WTC11 (cell line): ENCODE measurements around the gene LRRC4. TPM values are rescaled to one million over a fixed set of nuclear protein-coding genes. Genes with fewer than 3 reads are reported as not detected.

Experiments used
- ATAC-seq: fragments of 200-7000 bp; cut with Tn5 transposase; 2 replicates; pipeline ENCODE4 v1.10.0; 2021; ENCODE audit warnings: mild to moderate bottlenecking, moderate library complexity
- CTCF ChIA-PET: fragments of 300-600 bp; sonication (Branson Sonifier 250); formaldehyde crosslinking; loops from one replicate; lab custom pipeline; 2021; ENCODE audit warnings: antibody characterized with exemption; lab: Charles Lee
- POLR2A ChIA-PET: fragments of 350-600 bp; sonication (Branson Sonifier 250); formaldehyde crosslinking; loops from one replicate; lab custom pipeline; 2021; ENCODE audit warnings: antibody characterized with exemption; lab: Charles Lee
- DNase-seq: peaks from one replicate; pipeline ENCODE4 v3.0.0; 2021; ENCODE audit warnings: low spot score
- H3K27ac Mint-ChIP-seq: 2 replicates; pipeline ENCODE4 v1.8.0; 2021; ENCODE audit warnings: mixed read lengths
- H3K27me3 Mint-ChIP-seq: 2 replicates; pipeline ENCODE4 v1.8.0; 2021; ENCODE audit warnings: low read depth, mild to moderate bottlenecking, moderate library complexity, mixed read lengths
- H3K36me3 Mint-ChIP-seq: 2 replicates; pipeline ENCODE4 v1.8.0; 2021; ENCODE audit warnings: mixed read lengths
- H3K4me1 Mint-ChIP-seq: 2 replicates; pipeline ENCODE4 v1.8.0; 2022; ENCODE audit warnings: mixed read lengths
- H3K4me3 Mint-ChIP-seq: 2 replicates; pipeline ENCODE4 v1.8.0; 2021; ENCODE audit warnings: mild to moderate bottlenecking, moderate library complexity, mixed read lengths
- H3K9me3 Mint-ChIP-seq: 2 replicates; pipeline ENCODE4 v1.8.0; 2021; ENCODE audit warnings: mixed read lengths
- ATF1 ChIP-seq: sonication (generic); formaldehyde crosslinking; IDR thresholded peaks from 2 replicates; pipeline ENCODE4 v1.8.1; 2023; ENCODE audit warnings: mild to moderate bottlenecking, moderate library complexity, missing genetic modification reagents
- ATF2 ChIP-seq: sonication (generic); formaldehyde crosslinking; IDR thresholded peaks from 2 replicates; pipeline ENCODE4 v1.8.1; 2022; ENCODE audit warnings: low read depth, missing genetic modification reagents, borderline replicate concordance
- CDX4 ChIP-seq: fragments of 250-450 bp; sonication (Bioruptor Pico); IDR thresholded peaks from 2 replicates; pipeline ENCODE4 v1.9.0; 2021; ENCODE audit warnings: moderate library complexity, mild to moderate bottlenecking, inconsistent platforms, borderline replicate concordance
- E2F5 ChIP-seq: sonication (generic); formaldehyde crosslinking; IDR thresholded peaks from 2 replicates; pipeline ENCODE4 v1.8.1; 2022; ENCODE audit warnings: mild to moderate bottlenecking, moderate library complexity, missing genetic modification reagents
- ERG ChIP-seq: fragments of 250-450 bp; sonication (Bioruptor Pico); IDR thresholded peaks from 2 replicates; pipeline ENCODE4 v1.8.0; 2021; ENCODE audit warnings: mild to moderate bottlenecking
- GRHL2 ChIP-seq: fragments of 250-450 bp; sonication (Bioruptor Pico); IDR thresholded peaks from 2 replicates; pipeline ENCODE4 v1.8.0; 2022; ENCODE audit warnings: mild to moderate bottlenecking, moderate library complexity; ENCODE audit not compliant: insufficient replicate concordance, severe bottlenecking
- GTF2I ChIP-seq: fragments of 250-450 bp; sonication (Bioruptor Pico); conservative IDR thresholded peaks from 2 replicates; pipeline ENCODE4 v1.4.0; 2021; ENCODE audit warnings: mild to moderate bottlenecking
- HMGA2 ChIP-seq: fragments of 250-450 bp; sonication (Bioruptor Pico); IDR thresholded peaks from 2 replicates; pipeline ENCODE4 v1.4.0; 2021; ENCODE audit warnings: mild to moderate bottlenecking, moderate library complexity
- JAZF1 ChIP-seq: fragments of 250-450 bp; sonication (Bioruptor Pico); IDR thresholded peaks from 2 replicates; pipeline ENCODE4 v1.9.0; 2021; ENCODE audit warnings: moderate library complexity, mild to moderate bottlenecking, inconsistent platforms
- NFYB ChIP-seq: sonication (generic); formaldehyde crosslinking; conservative IDR thresholded peaks from 2 replicates; pipeline ENCODE4 v1.8.0; 2022; ENCODE audit warnings: low read depth, missing genetic modification reagents
- NR3C1 ChIP-seq: sonication (generic); formaldehyde crosslinking; conservative IDR thresholded peaks from 2 replicates; pipeline ENCODE4 v1.8.1; 2023; ENCODE audit warnings: low read depth, mild to moderate bottlenecking, missing genetic modification reagents
- OVOL2 ChIP-seq: fragments of 250-450 bp; sonication (Bioruptor Pico); IDR thresholded peaks from 2 replicates; pipeline ENCODE4 v1.9.0; 2021; ENCODE audit warnings: mild to moderate bottlenecking, borderline replicate concordance
- USF1 ChIP-seq: sonication (generic); formaldehyde crosslinking; IDR thresholded peaks from 2 replicates; pipeline ENCODE4 v1.8.0; 2022; ENCODE audit warnings: mild to moderate bottlenecking, missing genetic modification reagents
- ZNF232 ChIP-seq: sonication (generic); formaldehyde crosslinking; IDR thresholded peaks from 2 replicates; pipeline ENCODE4 v1.8.0; 2022; ENCODE audit warnings: mild to moderate bottlenecking, missing genetic modification reagents
- ZNF416 ChIP-seq: fragments of 250-450 bp; sonication (Bioruptor Pico); IDR thresholded peaks from 2 replicates; pipeline ENCODE4 v1.9.0; 2021; ENCODE audit warnings: mild to moderate bottlenecking, inconsistent platforms
- total RNA-seq: library from RNA; stranded (reverse); gene quantifications from 3 replicates; pipeline ENCODE4 v1.2.3, GENCODE V29; 2021
- TF ChIP-seq, protein P1 (sequence below): sonication (generic); formaldehyde crosslinking; conservative IDR thresholded peaks from 2 replicates; pipeline ENCODE4 v1.8.1; 2022; ENCODE audit warnings: mild to moderate bottlenecking, missing genetic modification reagents
- TF ChIP-seq, protein P2 (sequence below): sonication (generic); formaldehyde crosslinking; IDR thresholded peaks from 2 replicates; pipeline ENCODE4 v1.8.1; 2023; ENCODE audit warnings: mild to moderate bottlenecking, missing genetic modification reagents
- TF ChIP-seq, protein P3 (sequence below): sonication (generic); formaldehyde crosslinking; IDR thresholded peaks from 2 replicates; pipeline ENCODE4 v1.8.1; 2023; ENCODE audit warnings: mild to moderate bottlenecking, missing genetic modification reagents
- TF ChIP-seq, protein P4 (sequence below): sonication (generic); formaldehyde crosslinking; conservative IDR thresholded peaks from 2 replicates; pipeline ENCODE4 v1.8.1; 2023; ENCODE audit warnings: mild to moderate bottlenecking, low read depth, missing genetic modification reagents, moderate library complexity

The LRRC4 gene
- total RNA-seq, 1 experiment from 2014 or later = 14.9 TPM

- H3K4me3 Mint-ChIP-seq = no peak overlapping the region
- DNase-seq (no peak), ATAC-seq (no peak)
- no peak overlapping the region for H3K27ac Mint-ChIP-seq
- H3K27me3 Mint-ChIP-seq = no peaks in the 10 kb centered on the region
- peaks cover 10% of the 10 kb centered on the region; the same call in 1 of the 2 replicates for H3K4me1 Mint-ChIP-seq
- ChIA-PET CTCF (interaction anchor here (0.6 to 2.6 kb wide), 5 partner anchors 14 to 282 kb away, joined by 3 to 19 read pairs (median 6); no protein-coding TSS in a partner anchor), POLR2A (no interaction called here)
- H3K9me3 Mint-ChIP-seq = no peaks in the 10 kb centered on the region
- TF ChIP-seq JAZF1 (no peak), ZNF416 (CRISPR knock-in tag) (no peak), ATF1 (CRISPR knock-in tag) (no peak), OVOL2 (CRISPR knock-in tag) (no peak)
- TF ChIP-seq, protein P1, sequence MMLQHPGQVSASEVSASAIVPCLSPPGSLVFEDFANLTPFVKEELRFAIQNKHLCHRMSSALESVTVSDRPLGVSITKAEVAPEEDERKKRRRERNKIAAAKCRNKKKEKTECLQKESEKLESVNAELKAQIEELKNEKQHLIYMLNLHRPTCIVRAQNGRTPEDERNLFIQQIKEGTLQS (CRISPR knock-in tag) = no peak
- no peaks in the 10 kb centered on the region; the same call in 1 of the 2 replicates for H3K36me3 Mint-ChIP-seq
Observed at GRCh38 chr7:128074336-128074735, 43.1 kb upstream of the LRRC4 start.

DNA sequence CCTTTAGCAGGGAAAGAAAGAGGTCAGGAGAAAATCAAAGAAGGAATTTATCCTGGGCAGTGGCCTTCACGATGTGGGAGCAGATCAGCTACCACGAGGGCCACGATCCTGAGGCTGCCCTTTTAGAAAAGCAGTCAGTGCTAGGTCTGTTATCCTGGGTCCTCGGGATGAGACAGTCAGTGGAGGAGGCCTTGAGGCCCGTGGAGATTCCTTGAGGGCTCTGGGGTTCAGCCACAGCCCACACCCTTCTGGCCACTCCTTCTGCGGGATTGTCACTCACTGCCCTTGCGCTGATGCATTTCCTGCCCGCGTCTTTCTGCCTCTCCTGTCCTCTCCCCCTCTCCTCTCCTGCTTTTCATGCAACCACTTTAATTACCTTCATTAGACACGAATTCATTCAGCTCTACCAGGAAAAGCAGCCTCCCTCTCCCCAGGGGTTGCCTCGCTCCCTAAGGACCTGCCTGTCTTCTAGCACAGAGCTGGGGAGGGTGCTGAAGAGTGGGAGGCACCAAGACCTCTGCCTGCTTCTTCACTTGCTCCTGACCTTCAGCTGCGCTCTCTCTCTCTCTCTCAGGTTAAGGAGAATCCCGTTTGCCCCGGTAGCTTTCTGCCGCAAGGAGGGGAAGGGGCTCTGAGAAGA is 42.6 kb upstream of the LRRC4 start:
- no peak for ATAC-seq
- no peaks in the 10 kb centered on the region for H3K27me3 Mint-ChIP-seq
- no peaks in the 10 kb centered on the region for H3K36me3 Mint-ChIP-seq
- no peak for DNase-seq
- H3K4me1 Mint-ChIP-seq = peaks cover 10% of the 10 kb centered on the region; the same call in 1 of the 2 replicates
- H3K27ac Mint-ChIP-seq = no peak overlapping the region; the same call in 1 of the 2 replicates
- no peaks in the 10 kb centered on the region for H3K9me3 Mint-ChIP-seq
- no peak for TF ChIP-seq CDX4
- TF ChIP-seq E2F5 (CRISPR knock-in tag) = no peak
- TF ChIP-seq NR3C1 = no peak
- TF ChIP-seq, protein P2, sequence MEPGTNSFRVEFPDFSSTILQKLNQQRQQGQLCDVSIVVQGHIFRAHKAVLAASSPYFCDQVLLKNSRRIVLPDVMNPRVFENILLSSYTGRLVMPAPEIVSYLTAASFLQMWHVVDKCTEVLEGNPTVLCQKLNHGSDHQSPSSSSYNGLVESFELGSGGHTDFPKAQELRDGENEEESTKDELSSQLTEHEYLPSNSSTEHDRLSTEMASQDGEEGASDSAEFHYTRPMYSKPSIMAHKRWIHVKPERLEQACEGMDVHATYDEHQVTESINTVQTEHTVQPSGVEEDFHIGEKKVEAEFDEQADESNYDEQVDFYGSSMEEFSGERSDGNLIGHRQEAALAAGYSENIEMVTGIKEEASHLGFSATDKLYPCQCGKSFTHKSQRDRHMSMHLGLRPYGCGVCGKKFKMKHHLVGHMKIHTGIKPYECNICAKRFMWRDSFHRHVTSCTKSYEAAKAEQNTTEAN (CRISPR knock-in tag) = no peak
- no peak for TF ChIP-seq USF1 (CRISPR knock-in tag)
- TF ChIP-seq, protein P3, sequence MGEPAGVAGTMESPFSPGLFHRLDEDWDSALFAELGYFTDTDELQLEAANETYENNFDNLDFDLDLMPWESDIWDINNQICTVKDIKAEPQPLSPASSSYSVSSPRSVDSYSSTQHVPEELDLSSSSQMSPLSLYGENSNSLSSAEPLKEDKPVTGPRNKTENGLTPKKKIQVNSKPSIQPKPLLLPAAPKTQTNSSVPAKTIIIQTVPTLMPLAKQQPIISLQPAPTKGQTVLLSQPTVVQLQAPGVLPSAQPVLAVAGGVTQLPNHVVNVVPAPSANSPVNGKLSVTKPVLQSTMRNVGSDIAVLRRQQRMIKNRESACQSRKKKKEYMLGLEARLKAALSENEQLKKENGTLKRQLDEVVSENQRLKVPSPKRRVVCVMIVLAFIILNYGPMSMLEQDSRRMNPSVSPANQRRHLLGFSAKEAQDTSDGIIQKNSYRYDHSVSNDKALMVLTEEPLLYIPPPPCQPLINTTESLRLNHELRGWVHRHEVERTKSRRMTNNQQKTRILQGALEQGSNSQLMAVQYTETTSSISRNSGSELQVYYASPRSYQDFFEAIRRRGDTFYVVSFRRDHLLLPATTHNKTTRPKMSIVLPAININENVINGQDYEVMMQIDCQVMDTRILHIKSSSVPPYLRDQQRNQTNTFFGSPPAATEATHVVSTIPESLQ (CRISPR knock-in tag) = no peak
- no peak for TF ChIP-seq NFYB
- TF ChIP-seq GRHL2 (CRISPR knock-in tag) = no peak
- TF ChIP-seq HMGA2 (CRISPR knock-in tag) = no peak
- H3K4me3 Mint-ChIP-seq = no peak overlapping the region
- ChIA-PET CTCF (interaction anchor here (0.6 to 2.6 kb wide), 5 partner anchors 14 to 281 kb away, joined by 3 to 19 read pairs (median 6); no protein-coding TSS in a partner anchor), POLR2A (no interaction called here)

- Mint-ChIP-seq H3K27ac (no peak overlapping the region; the same call in 1 of the 2 replicates), H3K4me3 (no peak overlapping the region), H3K9me3 (no peaks in the 10 kb centered on the region), H3K27me3 (no peaks in the 10 kb centered on the region), H3K4me1 (peaks cover 10% of the 10 kb centered on the region; the same call in 1 of the 2 replicates), H3K36me3 (no peaks in the 10 kb centered on the region)
- POLR2A ChIA-PET = no interaction called here
- ATAC-seq (no peak), DNase-seq (no peak)
- CTCF ChIA-PET = no interaction called here
- TF ChIP-seq ZNF232 (CRISPR knock-in tag) (no peak), GTF2I (CRISPR knock-in tag) (no peak), GRHL2 (CRISPR knock-in tag) (no peak), ERG (CRISPR knock-in tag) (no peak), ATF2 (CRISPR knock-in tag) (no peak), OVOL2 (CRISPR knock-in tag) (no peak)
- TF ChIP-seq, protein P4, sequence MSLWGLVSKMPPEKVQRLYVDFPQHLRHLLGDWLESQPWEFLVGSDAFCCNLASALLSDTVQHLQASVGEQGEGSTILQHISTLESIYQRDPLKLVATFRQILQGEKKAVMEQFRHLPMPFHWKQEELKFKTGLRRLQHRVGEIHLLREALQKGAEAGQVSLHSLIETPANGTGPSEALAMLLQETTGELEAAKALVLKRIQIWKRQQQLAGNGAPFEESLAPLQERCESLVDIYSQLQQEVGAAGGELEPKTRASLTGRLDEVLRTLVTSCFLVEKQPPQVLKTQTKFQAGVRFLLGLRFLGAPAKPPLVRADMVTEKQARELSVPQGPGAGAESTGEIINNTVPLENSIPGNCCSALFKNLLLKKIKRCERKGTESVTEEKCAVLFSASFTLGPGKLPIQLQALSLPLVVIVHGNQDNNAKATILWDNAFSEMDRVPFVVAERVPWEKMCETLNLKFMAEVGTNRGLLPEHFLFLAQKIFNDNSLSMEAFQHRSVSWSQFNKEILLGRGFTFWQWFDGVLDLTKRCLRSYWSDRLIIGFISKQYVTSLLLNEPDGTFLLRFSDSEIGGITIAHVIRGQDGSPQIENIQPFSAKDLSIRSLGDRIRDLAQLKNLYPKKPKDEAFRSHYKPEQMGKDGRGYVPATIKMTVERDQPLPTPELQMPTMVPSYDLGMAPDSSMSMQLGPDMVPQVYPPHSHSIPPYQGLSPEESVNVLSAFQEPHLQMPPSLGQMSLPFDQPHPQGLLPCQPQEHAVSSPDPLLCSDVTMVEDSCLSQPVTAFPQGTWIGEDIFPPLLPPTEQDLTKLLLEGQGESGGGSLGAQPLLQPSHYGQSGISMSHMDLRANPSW (CRISPR knock-in tag) = no peak
Observed at GRCh38 chr7:128071801-128072200, 40.6 kb upstream of the LRRC4 start.
